Fibroblast of peridontal ligament (primary cell): ENCODE results near the gene CROCC.
A peak's percentile ranks its signal among the peaks of the same experiment; 100 is the strongest.

Experiments used
- DNase-seq: peaks from one replicate; pipeline ENCODE4 v3.0.0-alpha.2; 2010; ENCODE audit errors: extremely low read depth

The CROCC gene

DNA sequence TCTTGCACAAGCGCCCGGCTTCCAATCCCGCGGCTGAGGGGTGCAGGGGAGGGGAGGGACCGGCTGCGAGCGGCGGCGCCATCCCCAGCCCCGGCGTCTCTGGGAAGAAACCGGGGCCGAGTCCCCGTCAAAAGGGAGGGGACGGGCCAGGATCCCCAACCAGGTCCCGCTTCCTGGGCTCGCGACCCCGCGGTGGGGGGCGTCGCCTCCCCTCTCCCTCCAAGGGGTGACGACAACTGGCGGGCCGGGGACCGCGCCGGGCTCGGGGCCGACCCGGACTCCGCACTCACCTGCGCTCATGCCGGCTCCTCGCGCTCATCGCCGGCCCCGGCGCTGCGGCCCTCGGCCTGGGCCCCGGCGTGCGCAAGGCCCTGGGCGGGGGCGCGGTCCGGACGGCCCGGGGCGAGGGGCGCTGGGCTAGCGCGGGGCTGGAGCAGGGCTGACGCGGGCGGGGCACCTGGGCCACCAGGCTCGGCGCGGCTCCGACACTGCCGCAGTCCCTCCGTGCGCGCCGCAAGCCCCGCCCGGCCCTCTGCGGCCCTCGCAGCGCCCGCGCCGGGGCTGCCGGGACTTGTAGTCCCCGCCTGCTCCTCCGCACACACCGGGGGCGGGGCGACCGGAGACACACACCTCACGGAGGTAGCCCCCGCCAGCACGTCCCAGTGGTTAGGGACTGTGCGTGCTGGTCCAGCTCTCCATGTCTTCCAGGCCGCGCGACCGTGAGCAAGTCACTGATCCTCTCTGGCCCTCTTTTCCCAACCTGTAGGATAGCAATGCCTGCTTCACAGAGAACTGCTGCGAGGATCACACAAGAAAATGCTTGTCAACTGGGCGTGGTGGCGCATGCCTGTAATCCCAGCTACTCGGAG lies 89.9 kb downstream of the CROCC start, which contains the start of gene ATP13A2:
Gene ATP13A2 (minus strand): TSS at position 490 of the 869 bp plus-strand sequence. CDS start 190 bp downstream, at position 300.
- peak; percentile 28 for DNase-seq

GRCh38 chr1:17012775-17013490 lies 91.2 kb downstream of the CROCC start:
- DNase-seq: peak; percentile 14

- DNase-seq: no peak
Observed at GRCh38 chr1:17013491-17014320, 92.0 kb downstream of the CROCC start.

DNA sequence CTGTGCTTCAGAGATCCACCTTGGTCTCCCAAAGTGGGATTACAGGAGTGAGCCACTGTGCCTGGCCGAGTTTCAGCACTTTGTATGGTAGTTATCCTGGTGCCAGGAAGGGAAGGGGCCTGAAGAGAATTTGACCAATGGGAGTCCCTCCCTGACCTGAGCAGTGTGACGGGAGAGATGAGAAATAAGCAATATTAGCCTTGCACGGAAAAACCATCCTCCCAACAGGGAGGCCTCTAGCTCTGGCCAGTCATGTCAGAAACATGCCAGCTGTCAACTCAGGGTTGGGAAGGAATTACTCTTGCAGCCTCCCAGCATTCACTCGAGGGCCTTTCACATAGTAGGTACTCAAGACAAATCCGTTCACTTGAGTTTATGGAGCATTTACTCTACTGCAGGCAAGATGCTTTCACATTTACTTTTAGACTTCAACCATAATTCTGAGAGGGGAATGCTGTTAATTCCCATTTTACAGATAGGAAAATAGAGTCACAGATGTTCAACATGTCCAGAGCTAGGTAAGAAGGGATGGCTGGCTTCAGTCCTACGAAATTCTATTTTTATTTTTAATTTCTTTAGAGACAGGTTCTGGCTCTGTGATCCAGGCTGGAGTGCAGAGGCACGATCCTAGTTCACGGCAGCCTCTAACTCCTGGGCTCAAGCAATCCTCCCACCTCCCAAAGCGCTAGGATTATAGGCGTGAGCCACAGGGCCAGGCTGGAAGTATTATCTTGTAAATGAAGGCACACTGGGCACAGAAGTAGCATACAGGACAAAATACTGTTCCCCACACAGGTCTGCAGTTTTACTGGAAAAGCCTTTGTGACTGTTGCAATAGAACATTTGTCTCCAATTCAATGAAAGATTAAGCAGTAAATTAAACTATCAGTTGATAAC lies 93.2 kb downstream of the CROCC start:
- DNase-seq: no peak

GRCh38 chr1:17016317-17016661 lies 94.6 kb downstream of the CROCC start:
- peak; percentile 52 for DNase-seq

GRCh38 chr1:17017435-17017834 lies 95.7 kb downstream of the CROCC start:
- DNase-seq: no peak

DNA sequence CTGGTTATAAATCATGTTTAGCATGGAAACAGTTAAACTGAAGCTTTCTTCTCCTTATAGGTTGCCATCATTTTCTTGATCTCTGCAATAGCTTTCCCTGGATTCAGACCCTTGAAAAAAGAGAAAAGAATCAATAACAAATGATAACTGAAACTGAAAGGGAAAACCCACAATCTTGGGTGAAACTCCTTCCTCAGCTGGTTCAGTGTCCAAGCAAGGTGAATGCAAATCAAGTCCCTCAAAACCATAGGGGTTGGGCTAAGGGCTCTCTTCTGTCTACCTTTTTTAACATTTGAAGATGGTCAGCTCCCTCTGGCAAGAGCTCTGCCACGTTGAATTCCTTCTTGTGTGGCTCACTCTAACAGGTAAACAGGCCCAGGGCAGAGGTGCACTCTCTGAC lies 97.1 kb downstream of the CROCC start:
- no peak for DNase-seq

GRCh38 chr1:17020502-17020901 lies 98.8 kb downstream of the CROCC start:
- no peak for DNase-seq

DNA sequence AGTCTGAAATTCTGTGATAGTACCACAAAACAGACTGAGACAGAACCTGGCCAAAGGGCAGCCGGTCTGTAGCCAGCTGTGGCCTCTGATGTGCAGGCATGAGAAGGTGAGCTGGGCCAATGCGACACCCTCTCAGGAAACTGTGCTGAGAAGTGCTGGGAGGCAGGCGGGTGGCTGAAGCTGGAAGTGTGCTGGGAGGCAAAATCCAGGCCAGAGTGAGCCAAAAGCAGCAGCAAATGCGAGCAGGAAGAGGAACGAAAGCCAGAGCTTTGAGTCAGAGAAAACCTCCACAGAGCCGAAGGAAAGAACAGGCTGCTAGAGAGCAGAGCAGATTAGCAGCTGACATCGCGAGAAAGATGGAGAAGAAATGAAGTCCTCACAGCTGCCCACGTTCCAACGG lies 100.2 kb downstream of the CROCC start:
- no peak for DNase-seq
